Esophagus mucosa (tissue), 1 donor: Measurements from ENCODE around the gene DRD4. TPM values are rescaled to one million over a fixed set of nuclear protein-coding genes. Genes with fewer than 3 reads are reported as not detected.

ENCODE experiments used
- ATAC-seq: fragments of 200-7000 bp; cut with Tn5 transposase; one replicate; pipeline ENCODE4 v1.9.1; 2020
- total RNA-seq: library from RNA; stranded (reverse); gene quantifications from one replicate; pipeline ENCODE4 v1.2.4, GENCODE V29; 2023
- donor health status: DM: yes; HTN: yes; CAD: no.

DRD4 gene
- 0.16 TPM for total RNA-seq

- peak; percentile 31 for ATAC-seq
Observed at GRCh38 chr11:636511-637332, at the start of gene DRD4. Gene DRD4 (plus strand): TSS chr11:637269. CDS start chr11:637305, 36 bp downstream.

GRCh38 chr11:587546-587945 is 49.5 kb upstream of the DRD4 start:
- no peak for ATAC-seq

GRCh38 chr11:587978-588380 is 49.1 kb upstream of the DRD4 start:
- ATAC-seq: peak; percentile 34

GRCh38 chr11:589798-590197 is 47.3 kb upstream of the DRD4 start:
- no peak for ATAC-seq

- no peak for ATAC-seq
Observed at GRCh38 chr11:590997-591396, 46.1 kb upstream of the DRD4 start.

GRCh38 chr11:592501-592900 is 44.6 kb upstream of the DRD4 start:
- ATAC-seq: no peak

GRCh38 chr11:592918-593317 is 44.2 kb upstream of the DRD4 start:
- ATAC-seq: no peak

- no peak for ATAC-seq
Observed at GRCh38 chr11:593347-593746, 43.7 kb upstream of the DRD4 start.

- ATAC-seq: no peak
Observed at GRCh38 chr11:595400-595799, 41.7 kb upstream of the DRD4 start.

- no peak for ATAC-seq
Observed at GRCh38 chr11:596374-596773, 40.7 kb upstream of the DRD4 start.

GRCh38 chr11:597166-597725 is 39.8 kb upstream of the DRD4 start:
- no peak for ATAC-seq

GRCh38 chr11:598005-598680 is 38.9 kb upstream of the DRD4 start:
- ATAC-seq: peak; percentile 12

- ATAC-seq: no peak
Observed at GRCh38 chr11:601573-602245, 35.4 kb upstream of the DRD4 start.

GRCh38 chr11:603154-603553 is 33.9 kb upstream of the DRD4 start:
- ATAC-seq: no peak

- no peak for ATAC-seq
Observed at GRCh38 chr11:605286-606129, 31.6 kb upstream of the DRD4 start.

GRCh38 chr11:606245-606644 is 30.8 kb upstream of the DRD4 start:
- ATAC-seq: peak; percentile 93

GRCh38 chr11:607020-607780 is 29.9 kb upstream of the DRD4 start:
- ATAC-seq: no peak

- no peak for ATAC-seq
Observed at GRCh38 chr11:607971-608659, 29.0 kb upstream of the DRD4 start.

- no peak for ATAC-seq
Observed at GRCh38 chr11:608791-609251, 28.2 kb upstream of the DRD4 start.

- ATAC-seq: no peak
Observed at GRCh38 chr11:609341-609811, 27.7 kb upstream of the DRD4 start.
